SK-N-SH (cell line): ENCODE measurements around the gene CNNM3. TPM values are rescaled to one million over a fixed set of nuclear protein-coding genes. Genes with fewer than 3 reads are reported as not detected.
"Not testable (repeated sequence)": the region's sequence is repeated elsewhere in the genome, so short reads cannot be mapped to it uniquely, and the experiment has no call there.

ENCODE experiments used
- CTCF ChIA-PET: fragments of 300-600, 350-600 bp; formaldehyde crosslinking; extraction: SDS; loops from one replicate; lab custom pipeline; 2021; lab: Yijun Ruan, JAX
- POLR2A ChIA-PET: fragments of 350-600 bp; sonication (Branson Sonifier 250); formaldehyde crosslinking; extraction: SDS; loops from one replicate; lab custom pipeline; 2020; ENCODE audit warnings: antibody characterized with exemption, inconsistent platforms; lab: Yijun Ruan, JAX
- DNase-seq: peaks from one replicate; pipeline ENCODE4 v3.0.0; 2012
- H2AFZ ChIP-seq: fragments of 200-600 bp; sonication (generic); 2 replicates; pipeline ENCODE4 v1.8.1; 2016; ENCODE audit warnings: antibody characterized with exemption, mild to moderate bottlenecking, low read depth
- H3F3A ChIP-seq: fragments of 200-600 bp; sonication (generic); replicated peaks from 2 replicates; pipeline ENCODE3; 2016; ENCODE audit warnings: antibody characterized with exemption, mild to moderate bottlenecking; ENCODE audit not compliant: insufficient read depth
- H3K27ac ChIP-seq, 2 experiments: fragments of 200-500 bp in 1 of 2; fragments of 200-600 bp in 1 of 2; sonication (Bioruptor generic) in 1 of 2; sonication (generic), shearing (Covaris generic) in 1 of 2; 2 replicates each; pipeline versions ENCODE4 v1.5.1 to v1.6.1; 2014 to 2016; ENCODE audit warnings: low read depth in 2 of 2, inconsistent platforms in 1 of 2, low read length in 1 of 2, mild to moderate bottlenecking in 1 of 2, mixed read lengths in 1 of 2
- H3K27me3 ChIP-seq: fragments of 200-600 bp; sonication (generic), shearing (Covaris generic); 2 replicates; pipeline ENCODE4 v1.6.1; 2016; ENCODE audit warnings: mixed run types; ENCODE audit not compliant: insufficient read depth
- H3K36me3 ChIP-seq, 2 experiments: fragments of 200-500 bp in 1 of 2; fragments of 200-600 bp in 1 of 2; sonication (Bioruptor generic) in 1 of 2; sonication (generic) in 1 of 2; replicated peaks in 1 of 2; 2 replicates each; pipeline versions ENCODE3 to v1.5.1; 2014 to 2016; ENCODE audit warnings: low read length in 1 of 2, mild to moderate bottlenecking in 1 of 2; ENCODE audit not compliant: insufficient read depth in 2 of 2, control insufficient read depth in 1 of 2
- H3K4me1 ChIP-seq, 2 experiments: fragments of 200-500 bp in 1 of 2; fragments of 200-600 bp in 1 of 2; sonication (Bioruptor generic) in 1 of 2; sonication (generic), shearing (Covaris generic) in 1 of 2; 2 replicates each; pipeline versions ENCODE4 v1.5.1 to v1.6.1; 2014 to 2016; ENCODE audit warnings: low read depth in 1 of 2, low read length in 1 of 2, mixed run types in 1 of 2; ENCODE audit not compliant: insufficient read depth in 2 of 2, control insufficient read depth in 1 of 2
- H3K4me2 ChIP-seq: fragments of 200-600 bp; sonication (generic), shearing (Covaris generic); 2 replicates; pipeline ENCODE4 v1.6.1; 2017; ENCODE audit warnings: mixed run types
- H3K4me3 ChIP-seq, 2 experiments: fragments of 200-500 bp in 1 of 2; fragments of 200-600 bp in 1 of 2; sonication (Bioruptor generic) in 1 of 2; sonication (generic), shearing (Covaris generic) in 1 of 2; 2 replicates each; pipeline versions ENCODE4 v1.5.1 to v1.8.1; 2014 to 2016; ENCODE audit warnings: low read depth in 2 of 2, inconsistent platforms in 1 of 2, low read length in 1 of 2, mild to moderate bottlenecking in 1 of 2, mixed read lengths in 1 of 2, moderate library complexity in 1 of 2
- H3K79me2 ChIP-seq: fragments of 200-600 bp; sonication (generic); 2 replicates; pipeline ENCODE4 v1.8.1; 2017; ENCODE audit warnings: mild to moderate bottlenecking; ENCODE audit not compliant: insufficient read depth
- H3K9ac ChIP-seq: fragments of 200-600 bp; sonication (generic); 2 replicates; pipeline ENCODE4 v1.6.1; 2017; ENCODE audit warnings: mixed run types
- H3K9me2 ChIP-seq: fragments of 200-600 bp; sonication (generic); 2 replicates; pipeline ENCODE4 v1.6.1; 2017; ENCODE audit warnings: mixed run types
- H3K9me3 ChIP-seq: fragments of 200-600 bp; sonication (generic); 2 replicates; pipeline ENCODE4 v1.6.1; 2017; ENCODE audit warnings: mixed run types, mild to moderate bottlenecking, moderate library complexity
- H4K20me1 ChIP-seq: fragments of 200-600 bp; sonication (generic); 2 replicates; pipeline ENCODE4 v1.6.1; 2017; ENCODE audit warnings: mild to moderate bottlenecking, mixed run types; ENCODE audit not compliant: insufficient read depth
- ELF1 ChIP-seq: IDR thresholded peaks from 2 replicates; pipeline ENCODE4 v1.4.0; 2012
- FOSL2 ChIP-seq: IDR thresholded peaks from 2 replicates; pipeline ENCODE4 v1.4.0; 2012; ENCODE audit warnings: low read depth, mild to moderate bottlenecking, moderate library complexity, borderline replicate concordance
- MEF2A ChIP-seq: IDR thresholded peaks from 2 replicates; pipeline ENCODE4 v1.4.0; 2012; ENCODE audit warnings: low read depth, borderline replicate concordance
- NFIC ChIP-seq: IDR thresholded peaks from 2 replicates; pipeline ENCODE4 v1.4.0; 2012; ENCODE audit warnings: borderline replicate concordance
- TAF1 ChIP-seq: IDR thresholded peaks from 2 replicates; pipeline ENCODE4 v1.6.1; 2012; ENCODE audit warnings: low read depth, mild to moderate bottlenecking, low read length, moderate library complexity, borderline replicate concordance
- WGBS: methylation state at CpG from one replicate; pipeline ENCODE4 v1.1.6; 2017; ENCODE audit warnings: low lambda C conversion rate; 5-methylcytosine and 5-hydroxymethylcytosine counted together
- polyA plus RNA-seq, 3 experiments: library from polyadenylated mRNA; depleted of rRNA; stranded (reverse); fragments of >200 nt; gene quantifications; 2 replicates each; pipeline ENCODE4 v1.2.3, GENCODE V29; 2012
- TF ChIP-seq, protein P1 (sequence below): fragments of 150-350 bp; IDR thresholded peaks from 2 replicates; pipeline ENCODE4 v1.6.1; 2017; ENCODE audit warnings: antibody characterized with exemption, low read length, low read depth, borderline replicate concordance
- TF ChIP-seq, protein P2 (sequence below): IDR thresholded peaks from 2 replicates; pipeline ENCODE4; 2012
- TF ChIP-seq, protein P3 (sequence below): fragments of 150-350 bp; IDR thresholded peaks from 2 replicates; pipeline ENCODE4 v1.6.1; 2016; ENCODE audit warnings: mild to moderate bottlenecking, low read depth, low read length
- TF ChIP-seq, protein P4 (sequence below): IDR thresholded peaks from 2 replicates; pipeline ENCODE4 v1.4.0; 2012; ENCODE audit warnings: low read depth

CNNM3 gene
- polyA plus RNA-seq, 1 of the 3 experiments (the other 2 are of a cell fraction) = 14.7 TPM

DNA sequence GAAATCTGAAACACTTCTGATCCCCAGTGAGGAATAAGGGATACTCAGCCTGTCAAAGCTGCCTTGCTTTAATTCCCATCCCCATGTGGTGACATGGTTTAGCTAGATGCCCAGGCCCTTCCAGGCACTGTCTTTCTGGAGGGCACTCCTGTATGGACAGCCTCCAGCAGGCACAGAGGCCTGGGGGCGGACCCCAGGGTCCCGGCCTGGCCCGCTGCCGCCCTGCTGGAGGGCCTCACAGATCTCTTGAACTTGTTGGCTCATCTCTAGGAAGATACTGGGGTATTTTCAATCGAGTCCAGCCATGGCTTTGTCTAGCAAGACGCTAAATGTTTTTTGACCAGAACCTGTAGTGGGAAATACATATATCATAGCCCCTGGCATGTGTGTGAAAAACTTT lies 21.0 kb upstream of the CNNM3 start:
- no peak overlapping the region for H3K4me3 ChIP-seq
- no peaks in the 10 kb centered on the region for H3K36me3 ChIP-seq
- no peaks in the 10 kb centered on the region for H3K9me3 ChIP-seq
- no peak overlapping the region for H3K9ac ChIP-seq
- H3K79me2 ChIP-seq = no peaks in the 10 kb centered on the region
- TF ChIP-seq, protein P1, sequence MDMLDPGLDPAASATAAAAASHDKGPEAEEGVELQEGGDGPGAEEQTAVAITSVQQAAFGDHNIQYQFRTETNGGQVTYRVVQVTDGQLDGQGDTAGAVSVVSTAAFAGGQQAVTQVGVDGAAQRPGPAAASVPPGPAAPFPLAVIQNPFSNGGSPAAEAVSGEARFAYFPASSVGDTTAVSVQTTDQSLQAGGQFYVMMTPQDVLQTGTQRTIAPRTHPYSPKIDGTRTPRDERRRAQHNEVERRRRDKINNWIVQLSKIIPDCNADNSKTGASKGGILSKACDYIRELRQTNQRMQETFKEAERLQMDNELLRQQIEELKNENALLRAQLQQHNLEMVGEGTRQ = no peak
- TF ChIP-seq ELF1 (no peak), MEF2A (no peak), FOSL2 (no peak), TAF1 (no peak), NFIC (no peak)
- TF ChIP-seq, protein P2, sequence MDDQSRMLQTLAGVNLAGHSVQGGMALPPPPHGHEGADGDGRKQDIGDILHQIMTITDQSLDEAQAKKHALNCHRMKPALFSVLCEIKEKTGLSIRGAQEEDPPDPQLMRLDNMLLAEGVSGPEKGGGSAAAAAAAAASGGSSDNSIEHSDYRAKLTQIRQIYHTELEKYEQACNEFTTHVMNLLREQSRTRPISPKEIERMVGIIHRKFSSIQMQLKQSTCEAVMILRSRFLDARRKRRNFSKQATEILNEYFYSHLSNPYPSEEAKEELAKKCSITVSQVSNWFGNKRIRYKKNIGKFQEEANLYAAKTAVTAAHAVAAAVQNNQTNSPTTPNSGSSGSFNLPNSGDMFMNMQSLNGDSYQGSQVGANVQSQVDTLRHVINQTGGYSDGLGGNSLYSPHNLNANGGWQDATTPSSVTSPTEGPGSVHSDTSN = no peak
- TF ChIP-seq, protein P3, sequence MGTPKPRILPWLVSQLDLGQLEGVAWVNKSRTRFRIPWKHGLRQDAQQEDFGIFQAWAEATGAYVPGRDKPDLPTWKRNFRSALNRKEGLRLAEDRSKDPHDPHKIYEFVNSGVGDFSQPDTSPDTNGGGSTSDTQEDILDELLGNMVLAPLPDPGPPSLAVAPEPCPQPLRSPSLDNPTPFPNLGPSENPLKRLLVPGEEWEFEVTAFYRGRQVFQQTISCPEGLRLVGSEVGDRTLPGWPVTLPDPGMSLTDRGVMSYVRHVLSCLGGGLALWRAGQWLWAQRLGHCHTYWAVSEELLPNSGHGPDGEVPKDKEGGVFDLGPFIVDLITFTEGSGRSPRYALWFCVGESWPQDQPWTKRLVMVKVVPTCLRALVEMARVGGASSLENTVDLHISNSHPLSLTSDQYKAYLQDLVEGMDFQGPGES = no peak
- TF ChIP-seq, protein P4, sequence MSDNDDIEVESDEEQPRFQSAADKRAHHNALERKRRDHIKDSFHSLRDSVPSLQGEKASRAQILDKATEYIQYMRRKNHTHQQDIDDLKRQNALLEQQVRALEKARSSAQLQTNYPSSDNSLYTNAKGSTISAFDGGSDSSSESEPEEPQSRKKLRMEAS = no peak
- TF ChIP-seq, all 33 proteins: peak for 0
- no peak overlapping the region for H2AFZ ChIP-seq
- H3K4me2 ChIP-seq = no peak overlapping the region
- no peaks in the 10 kb centered on the region for H4K20me1 ChIP-seq
- H3K27me3 ChIP-seq = no peaks in the 10 kb centered on the region
- CTCF ChIA-PET = no interaction called here
- no peaks in the 10 kb centered on the region for H3K9me2 ChIP-seq
- H3F3A ChIP-seq = no peaks in the 10 kb centered on the region
- H3K4me1 ChIP-seq = peaks cover 0 to 4% of the 10 kb centered on the region in 2 experiments; a peak in 1 of 4 replicates
- POLR2A ChIA-PET = no interaction called here
- 88% methylated on average over 2 of the region's 6 CpGs for WGBS
- no peak overlapping the region for H3K27ac ChIP-seq
- no peak for DNase-seq

DNA sequence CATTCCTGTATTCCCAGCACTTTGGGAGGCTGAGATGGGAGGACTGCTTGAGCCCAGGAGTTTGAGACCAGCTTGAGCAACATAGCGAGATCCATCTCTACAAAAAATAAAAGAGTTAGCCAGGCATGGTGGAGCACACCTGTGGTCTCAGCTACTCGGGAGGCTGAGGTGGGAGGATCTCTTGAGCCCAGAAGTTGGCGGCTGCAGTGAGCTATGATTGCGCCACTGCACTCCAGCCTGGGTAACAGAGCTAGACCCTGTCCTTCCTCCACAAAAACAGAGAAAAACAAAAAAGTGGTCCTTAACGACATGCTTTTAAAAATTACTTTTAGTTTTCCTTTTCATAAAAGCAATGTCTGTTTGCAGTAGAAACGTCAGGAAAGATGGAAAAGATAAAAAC lies 19.6 kb upstream of the CNNM3 start:
- H3K9me2 ChIP-seq, H3K9ac ChIP-seq, H2AFZ ChIP-seq, H3K27ac ChIP-seq, H3K4me3 ChIP-seq, DNase-seq, POLR2A ChIA-PET, H3K79me2 ChIP-seq, H3K4me2 ChIP-seq, H4K20me1 ChIP-seq, H3F3A ChIP-seq, H3K27me3 ChIP-seq, H3K9me3 ChIP-seq, H3K36me3 ChIP-seq: not testable (repeated sequence)
- WGBS = 92% methylated on average over 6 of the region's 6 CpGs
- H3K4me1 ChIP-seq = peaks cover 0 to 12% of the 10 kb centered on the region in 2 experiments; a peak in 1 of 4 replicates
- CTCF ChIA-PET = interaction anchor here (1.1 kb wide), 1 partner anchor 154 kb away, joined by 3 read pairs; no protein-coding TSS in a partner anchor
